Daoy (cell line): ENCODE data around the gene NOC4L. TPM values are rescaled to one million over a fixed set of nuclear protein-coding genes. Genes with fewer than 3 reads are reported as not detected.

Source experiments
- DNase-seq: peaks from one replicate; pipeline ENCODE4 v3.0.0-alpha.2; 2015; ENCODE audit warnings: low read depth
- total RNA-seq: library from RNA; depleted of rRNA; stranded (reverse); fragments of >200 nt; shearing (Covaris generic); gene quantifications from 2 replicates; pipeline ENCODE4 v1.2.3, GENCODE V29; 2014

Gene NOC4L
- total RNA-seq, 1 experiment from 2014 or later: 14.2 TPM

GRCh38 chr12:132170094-132170636, 25.9 kb downstream of the NOC4L start:
- DNase-seq: peak; percentile 65

- no peak for DNase-seq
Observed at GRCh38 chr12:132170637-132171292, 26.5 kb downstream of the NOC4L start.

GRCh38 chr12:132171293-132171967, 27.2 kb downstream of the NOC4L start:
- no peak for DNase-seq

GRCh38 chr12:132171968-132172521, 27.8 kb downstream of the NOC4L start:
- no peak for DNase-seq

GRCh38 chr12:132172619-132173018, 28.4 kb downstream of the NOC4L start:
- DNase-seq: no peak

GRCh38 chr12:132173135-132174014, 29.1 kb downstream of the NOC4L start:
- no peak for DNase-seq

- DNase-seq: no peak
Observed at GRCh38 chr12:132174015-132174838, 30.0 kb downstream of the NOC4L start.

GRCh38 chr12:132174839-132175490, 30.7 kb downstream of the NOC4L start:
- no peak for DNase-seq

GRCh38 chr12:132175496-132176384, 31.5 kb downstream of the NOC4L start:
- DNase-seq: no peak

- DNase-seq: no peak
Observed at GRCh38 chr12:132176385-132176919, 32.2 kb downstream of the NOC4L start.

GRCh38 chr12:132176920-132177551, 32.8 kb downstream of the NOC4L start:
- DNase-seq: no peak

- no peak for DNase-seq
Observed at GRCh38 chr12:132178316-132178715, 34.1 kb downstream of the NOC4L start.

- DNase-seq: no peak
Observed at GRCh38 chr12:132178801-132179401, 34.6 kb downstream of the NOC4L start.

GRCh38 chr12:132179431-132180362, 35.4 kb downstream of the NOC4L start:
- DNase-seq: no peak

GRCh38 chr12:132180648-132181546, 36.6 kb downstream of the NOC4L start:
- no peak for DNase-seq

GRCh38 chr12:132181570-132182200, 37.4 kb downstream of the NOC4L start:
- DNase-seq: no peak
